GM18499 (cell line): ENCODE measurements around the gene TRAP1.
"Not testable (repeated sequence)": the region's sequence is repeated elsewhere in the genome, so short reads cannot be mapped to it uniquely, and the experiment has no call there.

Experiments used
- ATAC-seq: cut with Tn5 transposase; IDR thresholded peaks from one replicate; pipeline ENCODE4 v1.9.1; 2021; ENCODE audit warnings: moderate number of reproducible peaks; ENCODE audit not compliant: insufficient read depth, unreplicated experiment

The TRAP1 gene

DNA sequence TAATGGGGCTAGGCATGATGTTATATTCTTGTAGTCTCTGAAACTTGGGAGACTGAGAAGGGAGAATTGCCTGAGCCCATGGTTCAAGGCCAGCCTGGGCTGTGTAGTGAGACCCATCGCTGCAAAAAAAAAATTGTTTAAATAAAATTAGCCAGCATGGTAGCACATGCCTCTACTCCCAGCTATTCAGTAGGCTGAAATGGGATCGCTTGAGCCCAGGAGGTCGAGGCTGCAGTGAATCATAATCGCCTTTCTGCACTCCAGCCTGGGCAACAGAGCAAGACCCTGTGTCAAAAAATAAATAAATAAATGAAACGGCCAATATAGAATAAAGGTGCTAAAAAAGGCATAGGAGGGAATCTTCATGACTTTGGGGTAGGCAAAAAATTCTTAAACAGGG, 92.0 kb downstream of the TRAP1 start:
- ATAC-seq = no peak

DNA sequence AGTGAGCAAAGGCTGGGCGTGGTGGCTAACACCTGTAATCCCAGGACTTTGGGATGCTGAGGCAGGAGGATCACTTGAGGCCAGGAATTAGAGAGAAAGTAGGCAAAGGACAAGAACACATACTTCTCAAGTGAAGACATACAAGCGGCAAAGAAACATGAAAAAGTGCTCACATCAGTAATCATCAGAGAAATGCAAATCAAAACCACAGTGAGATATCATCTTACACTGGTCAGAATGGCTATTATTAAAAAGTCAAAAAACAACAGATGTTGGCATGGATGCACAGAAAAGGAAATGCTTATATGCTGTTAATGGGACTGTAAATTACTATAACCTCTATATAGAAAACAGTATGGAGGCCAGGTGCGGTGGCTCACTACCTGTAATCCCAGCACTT, 93.7 kb downstream of the TRAP1 start:
- no peak for ATAC-seq

DNA sequence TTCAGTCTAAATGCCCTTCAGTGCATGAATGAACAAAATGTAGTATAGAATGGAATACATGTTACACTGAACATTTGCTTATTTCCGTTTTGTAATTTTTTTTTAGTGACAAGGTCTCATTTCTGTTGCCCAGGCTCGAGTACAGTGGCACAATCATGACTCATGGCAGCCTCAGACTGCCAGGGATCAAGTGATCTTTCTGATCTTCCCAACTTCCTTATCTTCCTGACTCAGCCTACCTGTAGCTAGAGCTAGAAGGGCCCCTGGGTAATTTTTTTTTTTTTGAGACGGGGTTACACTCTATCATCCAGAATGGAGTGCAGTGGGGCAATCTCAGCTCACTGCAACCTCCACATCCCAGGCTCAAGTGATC, 98.6 kb downstream of the TRAP1 start:
- ATAC-seq = no peak

DNA sequence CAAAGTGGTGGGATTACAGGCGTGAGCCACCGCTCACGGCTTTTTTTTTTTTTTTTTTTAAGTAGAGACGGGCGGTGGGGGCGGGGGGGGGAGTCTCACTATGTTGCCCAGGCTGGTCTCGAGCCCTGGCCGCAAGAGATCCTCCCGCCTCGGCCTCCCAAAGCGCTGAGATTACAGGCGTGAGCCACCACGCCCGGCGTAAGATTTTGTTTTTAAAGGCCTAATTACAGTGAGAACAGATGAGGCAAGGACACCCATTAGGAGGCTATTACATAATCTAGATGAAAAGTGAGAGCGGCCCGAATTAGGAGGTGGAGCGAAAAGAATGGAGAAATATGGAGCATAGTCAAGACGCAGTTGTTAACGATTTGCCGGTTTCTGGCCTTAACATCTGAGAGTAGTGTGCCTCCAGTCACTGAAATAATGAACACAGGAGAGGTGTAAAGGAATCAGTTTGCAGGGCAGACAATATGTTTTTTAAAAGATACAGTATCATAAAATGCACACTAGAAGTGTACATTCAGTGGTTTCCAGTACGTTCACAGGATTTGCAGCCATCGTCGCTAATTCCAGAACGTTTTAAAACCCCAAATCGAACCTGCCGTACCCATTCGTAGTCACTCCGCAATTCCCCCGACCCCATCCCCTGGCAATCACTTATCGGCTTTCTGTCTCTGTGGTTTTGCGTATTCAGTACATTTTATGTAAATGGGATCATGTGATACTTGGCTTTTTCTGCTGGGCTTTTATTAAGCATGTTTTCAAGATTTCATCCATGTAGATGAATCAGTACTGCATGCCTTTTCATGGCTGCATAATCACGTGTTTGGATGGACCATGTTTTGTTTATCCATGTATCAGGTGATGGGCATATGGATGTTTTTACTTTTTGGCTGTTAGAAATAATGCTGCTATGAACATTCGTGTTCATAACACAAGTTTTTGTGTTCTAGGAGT, 104.5 kb downstream of the TRAP1 start:
- no peak for ATAC-seq

DNA sequence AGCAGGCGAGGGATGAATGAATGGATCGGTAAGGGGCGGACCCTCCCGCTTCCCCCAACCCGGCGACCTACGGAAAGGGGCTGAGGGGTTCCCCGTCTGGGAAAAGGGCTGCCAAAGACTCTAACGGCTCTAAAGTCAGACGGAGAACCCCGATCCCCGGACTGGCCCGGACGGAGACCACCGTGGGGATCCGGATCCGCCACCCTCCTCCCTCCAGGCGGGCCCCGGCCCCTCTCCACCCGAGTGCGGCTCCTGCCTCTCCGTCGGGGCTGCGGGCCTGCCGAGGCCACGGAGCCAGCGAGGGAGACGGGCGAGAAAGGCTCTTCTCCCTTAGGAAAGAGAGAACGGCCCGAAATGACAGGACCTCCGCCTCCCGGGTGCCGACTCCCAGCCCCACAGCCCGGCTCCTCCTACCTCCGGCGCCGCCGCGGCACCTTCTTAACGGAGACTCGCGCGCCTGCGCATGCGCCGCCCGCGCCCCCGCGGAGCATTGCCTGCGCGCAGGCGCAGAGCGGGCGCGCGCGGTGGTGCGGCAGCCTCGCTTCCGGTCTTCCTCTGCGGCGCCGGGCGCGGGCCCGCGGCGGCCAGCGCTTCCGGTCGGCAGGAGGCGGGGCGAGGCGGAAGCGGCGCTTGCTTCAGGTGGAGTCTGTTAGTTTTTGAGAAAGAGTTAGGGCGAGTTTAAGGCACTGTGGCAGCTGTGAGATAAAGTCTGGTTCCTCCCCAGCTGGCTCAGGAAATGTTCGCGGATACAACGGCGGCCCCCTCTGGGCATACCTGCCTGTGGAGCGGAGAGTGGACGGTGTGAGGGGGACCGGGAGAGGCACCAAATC, 106.0 kb downstream of the TRAP1 start, which contains the start of gene SLX4:
TSS of gene SLX4 (minus strand) at position 461 of the 830 bp plus-strand sequence. CDS start 2,642 bp downstream, outside the sequence.
- no peak for ATAC-seq

DNA sequence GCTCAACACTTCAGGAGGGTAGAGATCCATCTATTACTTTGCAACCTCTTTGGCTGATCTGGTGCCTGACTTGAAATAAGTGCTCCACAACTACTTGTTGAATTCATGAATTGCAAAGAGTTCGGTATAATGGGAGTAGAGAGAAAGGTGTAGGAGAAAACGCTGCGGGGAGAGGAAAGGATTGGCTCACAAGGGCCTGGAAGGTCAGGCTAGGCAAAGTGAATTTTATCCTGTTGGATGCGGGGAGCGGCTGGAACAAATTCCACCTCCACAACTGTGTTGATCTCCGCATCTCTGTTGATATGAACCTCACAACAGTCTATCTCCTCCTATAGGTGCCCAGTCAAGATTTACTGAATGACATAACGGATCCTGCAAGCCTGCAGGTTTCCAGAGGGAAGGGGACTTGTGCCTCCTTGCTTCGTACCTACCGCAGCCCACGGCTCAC, 106.6 kb downstream of the TRAP1 start:
- no peak for ATAC-seq

DNA sequence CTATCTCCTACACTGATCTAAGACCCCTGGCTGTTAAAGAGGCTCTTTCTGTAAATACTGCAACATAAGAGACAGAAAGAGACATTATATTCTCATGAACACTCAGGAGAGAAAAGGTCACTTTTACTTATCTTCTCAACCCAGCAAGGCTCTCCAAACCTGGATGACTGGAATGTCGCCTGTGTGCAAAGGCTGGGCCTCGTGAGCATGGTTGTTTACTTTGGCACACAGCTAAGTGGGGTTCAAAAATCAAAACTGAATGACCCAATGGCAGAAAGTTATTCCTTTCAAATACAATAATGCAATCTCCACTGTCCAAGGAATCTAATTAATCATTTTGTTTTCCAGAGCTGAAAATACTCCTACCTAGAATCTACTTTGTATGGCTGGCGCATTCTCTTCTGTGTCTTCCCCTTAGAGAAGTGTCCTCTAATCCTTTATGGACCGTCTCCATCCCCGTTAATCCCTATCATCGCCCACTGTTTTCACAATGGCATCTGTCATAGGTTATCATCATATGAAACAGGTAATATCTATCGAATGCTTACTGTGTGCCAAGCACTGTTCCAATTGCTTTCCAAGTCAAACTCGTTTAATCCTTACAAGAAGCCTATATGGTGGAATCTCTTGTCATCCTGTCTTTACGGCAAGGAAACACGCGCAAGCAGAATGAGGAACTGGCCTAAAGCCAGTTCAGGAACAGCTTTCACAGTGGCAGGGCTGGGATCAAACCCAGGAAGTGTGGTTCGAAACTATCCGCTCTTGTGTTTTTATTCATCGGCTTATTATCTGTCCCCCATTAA, 107.2 kb downstream of the TRAP1 start:
- no peak for ATAC-seq

DNA sequence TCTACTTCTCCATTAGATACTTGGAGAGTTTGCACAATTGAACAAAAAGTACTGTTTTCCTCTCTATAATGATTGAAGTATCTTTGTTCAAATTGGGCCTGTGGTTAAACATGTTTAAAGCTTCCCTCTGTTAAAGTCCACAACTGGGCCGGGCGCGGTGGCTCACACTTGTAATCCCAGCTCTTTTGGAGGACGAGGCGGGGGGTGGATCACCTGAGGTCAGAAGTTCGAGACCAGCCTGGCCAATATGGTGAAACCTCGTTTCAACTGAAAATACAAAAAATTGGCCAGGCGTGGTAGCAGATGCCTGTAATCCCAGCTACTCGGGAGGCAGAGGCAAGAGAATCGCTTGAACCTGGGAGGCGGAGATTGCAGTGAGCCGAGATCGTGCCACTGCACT, 108.3 kb downstream of the TRAP1 start:
- not testable (repeated sequence) for ATAC-seq

DNA sequence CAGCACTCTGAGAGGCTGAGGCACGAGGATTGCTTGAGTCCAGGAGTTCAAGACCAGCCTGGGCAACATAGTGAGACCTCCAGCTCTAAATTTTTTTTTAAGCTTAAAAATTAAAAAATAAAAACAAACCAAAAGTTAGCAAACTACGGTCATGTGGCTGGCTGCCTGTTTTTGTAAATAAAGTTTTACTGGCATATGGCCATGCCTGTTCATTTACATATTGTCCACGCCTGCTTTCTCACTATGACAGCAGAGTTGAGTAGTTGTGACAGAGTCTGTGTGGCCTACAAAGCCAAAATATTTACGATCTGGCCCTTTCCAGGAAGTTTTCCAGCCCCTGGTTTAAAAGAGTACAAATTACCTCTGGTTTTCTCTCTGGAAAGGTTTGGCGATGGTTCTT, 109.3 kb downstream of the TRAP1 start:
- no peak for ATAC-seq
